GM19239 (cell line): ENCODE results near the gene DDRGK1.

ENCODE experiments used
- DNase-seq: peaks from one replicate; pipeline ENCODE4 v3.0.0; 2011; ENCODE audit warnings: low spot score; ENCODE audit not compliant: insufficient read length
- FAIRE-seq: peaks from 2 replicates; lab custom pipeline; 2011; peaks lifted over from hg19 to GRCh38; lab: Jason Lieb, UNC

Gene DDRGK1

DNA sequence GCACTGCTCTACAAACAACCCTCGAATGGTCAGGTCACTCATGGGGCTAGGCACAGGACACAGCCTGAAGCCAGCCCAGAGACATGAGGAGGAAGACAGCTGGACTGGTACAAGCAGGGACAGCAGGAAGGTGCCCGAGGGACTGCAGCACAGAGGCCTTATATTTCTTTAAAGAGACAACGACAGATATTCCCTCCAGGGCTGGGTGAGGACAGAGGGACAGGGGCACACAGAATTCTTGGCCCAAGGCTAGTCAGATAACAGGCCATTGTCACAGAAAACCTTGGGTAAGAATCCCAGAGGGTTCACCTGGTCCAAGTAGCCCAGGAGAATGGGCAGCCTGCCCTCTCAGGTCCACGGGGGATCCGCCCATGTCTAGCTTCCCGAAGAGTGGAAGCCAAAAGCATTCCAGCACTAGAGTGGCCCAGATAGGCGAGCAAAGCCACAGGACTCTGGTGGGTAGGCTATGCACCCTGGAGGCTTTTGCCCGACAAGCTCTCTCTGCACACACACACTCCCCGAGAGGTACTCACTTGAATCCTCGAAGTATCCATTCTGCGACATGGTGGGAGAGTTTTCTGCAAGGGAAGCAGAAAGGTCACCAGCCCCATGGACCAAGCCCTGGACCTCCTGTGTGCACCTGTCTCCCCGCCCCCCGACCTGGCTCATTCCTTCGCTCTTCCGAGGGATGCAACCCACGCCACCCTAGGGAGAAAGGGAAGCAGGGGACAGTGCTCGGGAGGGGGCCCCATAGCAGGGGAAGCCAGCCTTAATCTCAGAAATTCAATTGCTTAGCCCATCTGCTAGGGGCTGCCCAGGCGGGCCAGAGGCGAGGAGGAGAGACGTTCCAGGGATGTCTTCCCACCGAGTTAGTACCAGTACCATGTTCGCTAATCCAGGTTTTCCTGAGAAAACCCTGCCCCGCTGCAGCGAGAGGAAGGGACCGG lies 32.8 kb upstream of the DDRGK1 start:
- no peak for DNase-seq
- FAIRE-seq, result no peak

DNA sequence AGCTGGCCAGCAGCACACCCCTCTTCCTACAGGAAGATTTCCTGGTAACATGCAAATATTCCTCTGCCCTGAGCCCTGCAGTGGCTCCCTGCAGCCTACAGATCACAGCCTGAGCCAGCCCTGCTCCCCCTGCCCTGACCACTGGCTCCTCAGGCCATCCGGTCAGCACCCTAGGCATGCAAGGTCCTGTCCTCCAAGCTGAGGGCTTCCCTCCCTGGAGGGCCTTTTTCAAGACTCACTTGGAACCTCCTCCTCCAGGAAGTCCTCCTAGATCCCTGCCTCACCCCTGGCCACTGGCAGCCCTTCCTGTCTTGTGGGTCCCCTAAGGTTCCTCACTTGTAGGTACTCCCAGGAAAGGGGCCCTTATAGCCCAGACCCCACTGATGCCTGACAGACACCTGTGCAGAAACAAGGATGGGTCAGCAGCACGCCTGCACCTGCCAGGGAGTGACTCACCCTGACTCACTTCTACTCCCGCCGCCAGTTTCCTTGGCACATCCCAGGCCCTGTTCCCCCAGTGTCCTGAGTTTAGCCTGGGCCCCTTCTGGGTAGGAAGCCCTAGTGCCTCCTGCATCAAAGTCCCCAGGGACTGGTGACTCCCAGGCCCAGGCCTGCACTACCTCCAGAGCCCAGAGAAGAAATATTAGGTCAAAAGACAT lies 31.3 kb upstream of the DDRGK1 start:
- no peak for FAIRE-seq
- no peak for DNase-seq

DNA sequence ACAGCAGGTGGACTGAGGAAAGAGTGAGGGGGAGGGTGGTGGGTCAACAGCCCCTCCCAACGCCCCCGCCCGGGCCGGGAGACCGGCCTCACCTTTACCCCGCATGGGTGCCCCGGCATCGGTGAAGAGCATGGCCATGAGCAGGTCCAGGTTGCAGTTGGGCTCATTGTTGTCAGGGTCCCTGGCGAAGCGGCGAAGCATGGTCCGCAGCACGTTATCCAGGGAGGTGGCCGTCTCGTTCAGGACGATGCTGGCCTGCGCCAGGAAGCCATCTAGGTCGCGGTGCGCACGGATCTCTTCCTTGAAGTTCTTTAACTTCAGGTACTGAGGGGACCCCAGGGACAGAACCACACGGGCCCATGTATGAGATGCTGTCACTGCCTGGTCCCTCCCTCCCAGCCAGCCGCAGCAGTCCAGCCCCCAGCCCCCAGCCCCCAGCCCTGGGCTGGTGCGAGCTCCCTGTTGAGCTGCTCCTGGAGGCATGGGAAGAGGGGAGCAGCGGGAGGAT lies 29.6 kb upstream of the DDRGK1 start:
- DNase-seq (no peak), FAIRE-seq (no peak)

DNA sequence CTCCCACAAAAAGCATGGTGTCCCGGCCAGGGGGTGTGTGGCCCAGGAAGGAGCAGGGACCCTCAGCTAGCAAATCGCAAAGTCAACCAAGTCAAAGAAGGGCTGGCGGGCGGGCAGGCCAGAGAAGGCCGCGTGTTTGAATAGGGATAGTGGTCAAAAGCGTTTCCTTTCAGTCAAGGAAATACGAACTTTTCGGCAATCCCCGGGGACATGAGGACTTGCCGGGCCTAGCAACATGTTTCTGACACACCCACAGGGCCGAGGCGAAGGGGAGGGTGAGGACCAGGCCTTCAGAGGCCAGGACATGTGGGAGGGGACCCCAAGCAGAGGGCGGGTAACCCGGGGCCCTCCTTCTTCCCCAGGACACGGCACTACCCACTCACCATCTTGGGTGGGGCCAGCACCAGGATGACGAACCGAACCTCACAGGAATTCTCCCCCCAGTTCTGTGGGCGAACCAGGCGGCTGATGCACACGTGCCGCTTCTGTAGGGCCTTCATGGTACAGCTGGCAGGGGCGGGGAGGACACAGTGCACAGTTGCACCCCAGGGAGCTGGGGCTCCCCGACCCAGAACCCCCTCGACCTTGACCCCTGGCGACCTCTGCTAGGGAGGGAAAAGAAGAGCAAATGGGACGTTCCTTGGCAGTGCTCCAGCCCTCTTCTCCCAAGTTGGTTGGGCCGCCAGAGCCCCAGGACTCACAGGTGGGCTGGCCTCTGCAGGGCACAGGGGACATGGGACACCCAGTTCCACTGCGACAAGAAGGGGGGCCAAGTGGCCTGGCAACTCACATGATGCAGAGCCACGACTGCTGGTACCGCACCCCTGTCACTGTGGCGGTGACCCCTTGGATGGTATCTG lies 28.9 kb upstream of the DDRGK1 start:
- no peak for DNase-seq
- no peak for FAIRE-seq

DNA sequence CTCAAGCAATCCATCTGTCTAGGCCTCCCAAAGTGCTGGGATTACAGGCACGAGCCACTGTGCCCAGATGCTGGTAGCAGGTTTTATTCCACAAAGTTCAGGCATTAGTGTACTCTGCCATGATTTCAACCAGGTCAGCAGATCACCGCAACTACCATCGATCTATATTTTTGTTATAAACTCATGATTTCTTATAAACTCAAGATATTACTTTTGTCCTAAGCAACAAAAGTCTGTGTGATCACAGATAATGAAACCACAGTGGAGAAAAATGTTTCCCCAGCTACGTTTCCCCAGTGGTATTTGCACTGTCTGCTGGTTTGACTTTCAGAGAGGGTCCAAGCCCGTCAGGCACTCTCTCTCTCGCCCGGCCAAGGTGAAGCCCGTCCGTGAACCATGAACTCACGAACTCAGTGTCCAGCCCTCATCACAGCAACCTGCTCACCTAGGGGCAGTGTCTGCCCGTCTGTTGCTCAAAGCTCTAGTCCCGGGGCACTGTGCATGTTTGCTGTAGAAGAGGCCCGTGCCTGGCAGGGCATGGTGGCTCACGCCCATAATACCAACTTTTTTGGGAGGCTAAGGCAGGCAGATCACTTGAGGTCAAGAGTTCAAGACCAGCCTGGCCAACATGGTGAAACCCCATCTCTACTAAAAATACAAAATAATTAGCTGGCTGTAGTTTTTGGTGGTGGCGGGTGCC lies 27.6 kb upstream of the DDRGK1 start:
- FAIRE-seq, result no peak
- DNase-seq, result no peak

DNA sequence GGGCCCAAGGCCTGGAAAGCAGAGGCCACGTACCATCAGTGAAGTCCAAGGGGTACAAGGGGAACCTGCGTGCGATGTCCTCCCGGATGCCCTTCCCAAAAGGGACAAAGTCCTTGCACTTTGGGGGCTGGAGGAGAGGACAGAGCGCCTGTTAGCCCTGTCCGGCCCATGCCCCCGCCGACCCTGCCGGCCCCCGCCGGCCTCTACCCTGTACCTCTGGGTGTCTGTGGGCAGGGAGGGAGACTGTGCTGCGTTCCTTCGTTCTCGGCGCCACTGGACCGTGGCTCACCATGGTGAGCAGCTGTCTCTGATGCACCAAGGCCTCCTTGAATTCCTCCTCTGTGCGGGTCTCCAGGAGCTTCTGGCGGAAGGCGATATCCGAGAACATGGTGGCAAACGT lies 26.6 kb upstream of the DDRGK1 start:
- FAIRE-seq (no peak), DNase-seq (no peak)

DNA sequence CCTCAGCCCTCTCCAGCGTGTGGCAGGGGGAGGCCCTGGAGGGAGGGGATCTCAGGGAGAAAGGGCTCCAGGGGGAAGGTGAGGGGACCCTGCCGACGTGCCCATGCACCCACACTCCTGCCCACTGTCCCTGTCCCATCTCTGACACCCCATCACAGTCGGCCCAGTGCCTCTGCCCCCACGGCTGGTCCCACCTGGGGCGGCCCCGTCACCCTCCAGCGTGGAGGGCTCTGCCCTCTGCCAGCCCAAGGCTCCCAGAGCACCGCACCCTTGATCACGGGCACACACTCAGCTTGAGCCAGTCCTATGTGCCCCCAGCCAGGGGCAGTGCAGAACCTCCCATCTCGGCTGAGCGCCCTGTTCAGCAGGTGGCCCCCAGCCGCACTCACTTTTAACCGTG lies 25.3 kb upstream of the DDRGK1 start:
- no peak for DNase-seq
- no peak for FAIRE-seq

DNA sequence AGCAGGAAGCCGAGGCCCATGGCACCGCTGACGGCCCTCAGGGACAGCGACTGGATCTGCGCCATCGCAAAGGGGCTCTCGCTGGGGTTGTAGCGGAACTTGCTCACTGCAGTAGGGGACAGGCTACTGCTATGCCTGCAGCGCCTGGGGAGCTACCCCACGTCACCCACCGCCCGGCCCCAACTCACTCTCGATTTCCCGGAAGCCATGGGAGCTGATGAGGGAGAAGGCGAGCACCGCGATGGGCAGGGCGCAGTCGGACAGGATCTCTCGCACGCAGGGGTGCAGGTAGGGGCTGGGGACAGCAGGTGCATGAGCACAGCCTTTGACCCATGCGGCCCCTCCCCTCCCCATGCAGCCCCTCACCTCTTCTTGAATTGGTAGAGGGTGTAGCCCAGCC lies 24.7 kb upstream of the DDRGK1 start:
- FAIRE-seq (no peak), DNase-seq (no peak)

DNA sequence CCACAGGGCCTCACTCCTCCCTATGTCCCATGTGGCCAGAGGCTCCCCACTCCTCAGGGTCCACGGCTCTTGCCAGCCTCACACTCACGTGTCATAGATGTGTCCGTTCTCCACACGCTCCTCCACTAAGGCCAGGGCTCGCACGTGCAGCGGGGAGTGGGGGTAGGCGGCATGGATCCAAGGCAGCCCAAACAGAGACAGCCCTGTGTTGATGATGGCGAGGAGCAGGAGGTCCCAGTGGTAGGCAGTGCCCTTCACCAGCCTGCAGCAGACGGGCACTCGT lies 24.2 kb upstream of the DDRGK1 start:
- DNase-seq (no peak), FAIRE-seq (no peak)

DNA sequence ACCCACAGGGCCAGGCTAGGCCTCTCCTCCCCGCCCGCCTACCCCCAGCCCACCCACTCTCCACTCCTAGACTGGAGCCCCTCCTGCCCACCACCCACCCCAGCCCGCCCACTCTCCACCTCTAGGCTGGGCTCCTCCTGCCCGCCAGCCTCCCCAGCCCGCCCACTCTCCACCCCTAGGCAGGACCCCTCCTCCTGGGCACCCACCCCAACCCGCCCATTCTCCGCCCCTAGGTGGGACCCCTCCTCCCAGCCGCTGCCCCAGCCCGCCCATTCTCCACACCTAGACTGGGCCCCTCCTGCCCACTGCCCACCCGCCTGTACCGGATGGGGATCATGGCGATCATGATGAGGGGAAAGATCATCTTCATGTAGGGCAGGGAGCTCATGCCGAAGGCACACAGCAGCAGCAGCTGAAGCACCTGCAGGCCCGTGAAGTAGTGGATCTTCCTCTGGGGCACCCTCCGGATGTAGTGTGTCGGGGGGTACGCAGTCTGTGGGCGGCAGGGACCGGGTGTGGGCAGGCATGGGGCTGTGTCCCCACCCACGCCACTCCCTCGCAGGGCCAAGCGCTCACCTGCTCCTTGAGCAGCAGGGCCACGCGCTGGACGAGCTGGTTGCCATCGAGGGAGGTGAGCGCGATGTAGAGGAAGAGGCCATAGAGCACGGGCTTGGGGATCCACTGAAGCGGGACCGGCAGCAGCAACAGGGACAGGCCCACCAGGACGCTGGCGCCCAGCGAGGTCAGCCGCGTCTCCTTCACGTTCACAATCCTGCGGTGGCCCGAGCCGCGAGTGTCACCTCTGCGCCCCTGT lies 23.7 kb upstream of the DDRGK1 start:
- DNase-seq (no peak), FAIRE-seq (no peak)

DNA sequence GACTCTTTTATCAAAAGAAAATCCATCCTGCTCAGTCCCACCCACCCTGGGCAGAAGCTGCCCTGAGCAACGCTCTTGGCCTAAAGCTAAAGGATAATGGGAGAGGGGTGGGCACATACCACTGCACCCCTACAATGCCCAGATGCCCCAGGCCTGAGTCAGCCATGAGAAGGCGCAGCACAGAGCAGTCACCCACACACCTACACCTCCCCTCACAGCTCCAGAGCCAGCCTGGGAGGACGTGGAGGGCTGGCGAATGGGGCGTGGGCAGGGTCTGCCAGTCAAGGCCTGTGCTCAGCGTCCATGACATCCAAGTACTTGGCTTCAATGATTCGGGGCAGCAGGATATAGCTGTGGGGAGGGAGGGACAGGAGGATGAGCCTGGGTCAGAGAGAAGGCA lies 23.0 kb upstream of the DDRGK1 start:
- FAIRE-seq, result no peak
- DNase-seq, result no peak

DNA sequence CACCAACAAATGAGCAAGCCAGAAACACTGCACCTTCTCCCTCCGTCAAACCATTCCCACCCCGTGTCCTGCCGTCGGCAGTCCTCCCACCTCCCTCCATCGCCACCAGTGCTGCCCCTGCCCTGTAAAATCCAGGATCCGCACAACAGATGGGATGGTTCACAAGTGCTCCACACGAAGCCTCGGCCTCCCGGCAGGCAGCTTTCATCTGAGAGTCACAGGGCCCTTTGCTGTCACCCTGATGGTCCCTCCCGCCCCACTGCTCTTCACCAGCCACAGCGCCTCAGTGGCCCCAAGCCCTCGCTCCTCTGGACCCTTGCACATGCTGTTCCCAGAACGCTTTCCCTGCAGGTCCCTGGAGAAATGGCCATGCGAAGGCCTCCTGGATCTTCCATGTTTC lies 22.4 kb upstream of the DDRGK1 start:
- FAIRE-seq, result no peak
- no peak for DNase-seq

DNA sequence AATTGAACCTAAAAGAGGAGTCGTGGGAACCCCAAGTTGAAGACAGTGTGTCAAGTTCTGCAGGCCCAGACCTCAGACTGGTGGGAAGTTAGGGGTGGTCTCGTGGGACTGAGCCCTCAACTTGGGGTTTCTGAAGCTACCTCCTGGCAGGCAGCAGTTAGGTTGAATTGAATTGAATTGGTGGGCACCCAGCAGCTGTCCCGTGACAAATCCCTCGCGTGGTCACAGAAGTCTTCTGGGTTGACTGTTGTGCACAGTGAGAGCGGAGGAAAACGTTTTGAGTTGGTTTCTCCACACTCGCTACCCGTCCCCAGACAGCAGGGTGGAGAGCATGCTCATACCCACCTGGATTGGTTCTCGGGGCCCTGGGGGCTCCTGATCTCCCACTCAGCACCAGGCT lies 21.6 kb upstream of the DDRGK1 start:
- FAIRE-seq, result no peak
- no peak for DNase-seq

DNA sequence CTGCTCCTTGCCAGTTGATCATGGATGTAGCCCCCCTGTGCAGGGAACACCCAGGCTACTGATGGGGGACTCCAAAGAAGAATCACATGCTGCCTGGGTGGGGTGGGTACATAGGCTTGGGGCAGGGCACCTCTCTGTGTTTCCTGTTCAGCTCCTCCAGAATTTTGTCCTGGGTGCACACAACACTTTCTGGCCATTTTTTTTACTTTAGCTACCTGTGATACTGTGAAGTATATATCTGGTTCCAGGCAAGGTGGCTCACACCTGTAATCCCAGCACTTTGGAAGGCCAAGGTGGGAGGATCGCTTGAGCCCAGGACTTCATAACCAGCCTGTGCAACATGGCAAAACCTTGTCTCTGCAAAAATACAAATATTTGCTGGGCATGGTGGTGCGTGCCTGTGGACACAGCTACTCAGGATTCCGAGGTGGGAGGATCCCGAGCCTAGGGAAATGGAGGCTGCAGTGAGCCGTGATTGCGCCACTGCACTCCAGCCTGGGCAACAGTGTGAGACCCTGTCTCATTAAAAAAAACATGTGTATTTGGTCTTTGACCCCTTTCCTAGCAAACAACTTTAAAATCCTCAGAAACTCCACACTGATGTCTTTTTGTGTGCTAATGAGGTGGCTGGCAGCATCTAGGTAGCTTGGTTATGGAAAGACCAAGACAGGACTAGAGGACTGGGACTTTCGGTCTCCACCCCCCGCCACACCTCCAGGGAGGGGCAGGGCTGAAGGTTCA lies 20.4 kb upstream of the DDRGK1 start:
- no peak for FAIRE-seq
- DNase-seq, result no peak

DNA sequence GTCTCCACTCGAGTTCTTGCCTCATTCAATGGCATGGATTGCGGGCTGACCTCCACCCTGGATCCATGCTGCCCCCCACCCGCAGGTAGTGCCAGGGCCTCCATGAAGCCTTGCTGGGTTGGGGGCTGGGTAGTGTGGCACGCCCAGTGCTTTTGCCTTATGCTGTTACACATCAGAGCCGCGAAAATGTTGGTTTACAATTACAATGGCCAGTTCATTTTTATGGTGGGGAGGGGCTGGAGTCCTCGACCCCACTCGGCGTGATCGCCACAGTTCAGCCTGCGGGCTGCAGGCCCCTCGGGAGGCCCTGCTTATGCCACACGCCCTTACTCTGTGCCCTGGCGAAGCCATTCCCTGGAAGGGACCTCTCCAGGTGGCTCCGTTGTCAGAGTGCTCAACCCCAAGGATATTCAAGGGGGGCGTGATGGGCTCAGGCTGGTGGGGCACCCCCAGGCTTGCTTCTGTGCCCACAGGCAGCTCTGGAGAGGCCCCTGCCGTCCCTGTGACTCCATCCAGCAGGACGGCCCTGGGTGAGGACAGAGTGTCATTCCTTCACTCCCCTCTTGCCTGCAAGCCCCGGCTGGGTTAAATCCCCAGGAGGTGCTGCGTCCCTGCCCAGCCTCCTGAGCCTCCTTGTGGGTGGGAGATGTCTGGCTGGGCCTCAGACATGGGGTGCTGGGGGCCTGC lies 19.7 kb upstream of the DDRGK1 start:
- DNase-seq (no peak), FAIRE-seq (no peak)

DNA sequence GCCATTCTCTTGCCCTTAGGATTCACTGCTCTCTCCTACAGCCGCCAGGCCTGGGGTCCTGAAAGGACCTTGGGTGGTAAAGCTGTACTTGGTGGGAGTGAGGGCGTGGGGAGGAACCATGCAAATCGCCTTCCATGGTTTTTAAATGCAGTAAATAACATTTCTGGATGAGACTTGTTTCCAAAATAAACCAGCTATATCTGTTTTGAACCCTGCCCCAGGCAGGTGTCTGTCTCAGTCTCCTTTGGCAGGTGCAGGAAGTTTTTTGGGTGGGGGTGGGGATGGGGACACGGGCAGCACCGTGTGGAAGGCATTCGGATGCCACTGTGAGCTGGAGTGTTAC lies 19.1 kb upstream of the DDRGK1 start:
- no peak for FAIRE-seq

DNA sequence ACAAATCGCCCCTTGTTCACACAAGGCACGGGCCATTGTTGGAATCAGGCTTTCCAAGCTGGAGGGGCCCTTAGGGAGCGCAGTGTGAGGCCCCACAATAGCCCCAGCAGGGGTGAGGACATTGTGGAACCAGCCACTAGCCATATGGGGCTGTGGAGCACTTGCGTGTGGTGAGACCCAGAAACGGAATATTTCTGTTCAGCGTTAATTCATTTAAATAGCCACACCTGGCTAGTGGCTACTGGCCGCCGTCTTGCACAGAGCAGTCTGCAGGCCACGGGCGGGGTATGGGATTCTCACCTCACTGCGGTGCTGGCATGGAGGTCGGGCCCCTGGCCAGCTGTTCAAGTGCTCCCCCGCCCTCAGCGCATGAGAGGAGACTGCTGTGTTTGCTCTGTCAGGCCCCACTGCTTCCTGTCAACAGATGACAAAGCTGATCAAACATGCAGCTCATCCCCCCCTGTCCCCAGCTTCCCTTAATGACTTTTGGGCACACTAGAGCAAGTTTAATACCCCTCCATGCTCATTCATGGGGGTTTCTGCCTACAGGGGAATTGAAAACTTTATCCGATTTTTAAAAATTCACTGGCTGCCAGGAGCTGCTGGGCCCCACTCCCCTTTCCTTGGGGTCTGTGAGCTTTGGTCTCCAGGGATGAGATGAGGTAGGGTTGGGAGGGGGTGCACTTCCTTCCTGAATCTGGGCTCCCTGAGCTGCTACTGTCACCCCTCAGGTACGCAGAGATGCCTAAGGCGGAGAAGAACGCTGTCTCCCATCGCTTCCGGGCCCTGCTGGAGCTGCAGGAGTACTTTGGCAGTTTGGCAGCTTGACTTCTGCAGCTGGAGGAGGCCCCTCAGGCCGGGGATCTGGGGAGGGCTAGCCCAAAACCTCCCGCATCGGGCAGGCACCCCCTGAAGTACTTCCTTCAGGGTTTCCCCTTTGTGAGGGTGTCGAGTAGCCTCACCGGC lies 18.4 kb upstream of the DDRGK1 start:
- no peak for FAIRE-seq
- no peak for DNase-seq

More for the DNA sequence above, 19.1 kb upstream of the DDRGK1 start:
- no peak for DNase-seq
